ENCODE data around the gene RSPH9. TPM values are rescaled to one million over a fixed set of nuclear protein-coding genes. Genes with fewer than 3 reads are reported as not detected.

The RSPH9 gene
- total RNA-seq: not detected
- long read RNA-seq: 0 reads

- Histone ChIP-seq H3K4me1 (no peaks in the 10 kb centered on the region), H3K4me3 (peak within 1 kb of the TSS; percentile 28 to 46 (median 38)), H3K27ac (no peak within 1 kb of the TSS), H3K36me3 (peaks cover 0 to 15% (median 9%) of the 10 kb centered on the region in 4 donors), H3K27me3 (no peaks in the 10 kb centered on the region), H3K9me3 (no peaks in the 10 kb centered on the region)
- peak; percentile 67 to 73 (median 70) for ATAC-seq
- 11% methylated on average over 36 of the region's 52 CpGs for WGBS (ENCODE audit: insufficient coverage, low coverage, low lambda C conversion rate, missing lambda C conversion rate)
- intact Hi-C loops (cut with DNase I): no loop called here
- peak; percentile 48 to 67 (median 64) for DNase-seq
- TF ChIP-seq CTCF (IDR thresholded peaks at IDR 0.05): no peak
- TF ChIP-seq POLR2A (IDR thresholded peaks at IDR 0.05): no peak
Measured at GRCh38 chr6:43644940-43645612, at the start of gene RSPH9. Gene RSPH9 (plus strand): TSS chr6:43645036. CDS start chr6:43645099, 63 bp downstream.

- intact Hi-C loops (cut with DNase I): no loop called here
- H3K27me3 ChIP-seq: no peaks in the 10 kb centered on the region
- ATAC-seq (no peak), DNase-seq (no peak)
- TF ChIP-seq POLR2A (IDR thresholded peaks at IDR 0.05): no peak
- TF ChIP-seq CTCF (IDR thresholded peaks at IDR 0.05): no peak
- H3K36me3 ChIP-seq: peaks cover 0 to 25% (median 3%) of the 10 kb centered on the region in 4 donors
- WGBS (ENCODE audit: insufficient coverage, low coverage, low lambda C conversion rate, missing lambda C conversion rate): 96% methylated on average over 2 of the region's 2 CpGs
- H3K9me3 ChIP-seq: no peaks in the 10 kb centered on the region
- no peaks in the 10 kb centered on the region for H3K4me1 ChIP-seq
- no peak overlapping the region for H3K4me3 ChIP-seq
- H3K27ac ChIP-seq: no peak overlapping the region
Measured at GRCh38 chr6:43600595-43600994, 44.2 kb upstream of the RSPH9 start.

- ATAC-seq: no peak
- Histone ChIP-seq H3K4me1 (no peaks in the 10 kb centered on the region), H3K4me3 (no peak overlapping the region), H3K27me3 (no peaks in the 10 kb centered on the region), H3K36me3 (peaks cover 0 to 30% (median 2%) of the 10 kb centered on the region in 4 donors), H3K9me3 (no peaks in the 10 kb centered on the region), H3K27ac (no peak overlapping the region)
- no peak for DNase-seq
- intact Hi-C loops (cut with DNase I): no loop called here
- no peak for TF ChIP-seq CTCF (IDR thresholded peaks at IDR 0.05)
- TF ChIP-seq POLR2A (IDR thresholded peaks at IDR 0.05): no peak
- WGBS (ENCODE audit: insufficient coverage, low coverage, low lambda C conversion rate, missing lambda C conversion rate): 100% methylated on average over 1 of the region's 2 CpGs
Measured at GRCh38 chr6:43604174-43604573, 40.7 kb upstream of the RSPH9 start.

GRCh38 chr6:43606019-43606418 lies 38.8 kb upstream of the RSPH9 start:
- DNase-seq (no peak), ATAC-seq (no peak)
- no peak for TF ChIP-seq CTCF (IDR thresholded peaks at IDR 0.05)
- TF ChIP-seq POLR2A (IDR thresholded peaks at IDR 0.05): no peak
- no peaks in the 10 kb centered on the region for H3K27me3 ChIP-seq
- no peak overlapping the region for H3K4me3 ChIP-seq
- peaks cover 0 to 36% (median 2%) of the 10 kb centered on the region in 4 donors for H3K36me3 ChIP-seq
- H3K4me1 ChIP-seq: no peaks in the 10 kb centered on the region
- WGBS (ENCODE audit: insufficient coverage, low coverage, low lambda C conversion rate, missing lambda C conversion rate): 95% methylated on average over 2 of the region's 2 CpGs
- no peak overlapping the region for H3K27ac ChIP-seq
- intact Hi-C loops (cut with DNase I): no loop called here
- no peaks in the 10 kb centered on the region for H3K9me3 ChIP-seq
